ENCODE measurements around the gene CACNA1A.

The CACNA1A gene

DNA sequence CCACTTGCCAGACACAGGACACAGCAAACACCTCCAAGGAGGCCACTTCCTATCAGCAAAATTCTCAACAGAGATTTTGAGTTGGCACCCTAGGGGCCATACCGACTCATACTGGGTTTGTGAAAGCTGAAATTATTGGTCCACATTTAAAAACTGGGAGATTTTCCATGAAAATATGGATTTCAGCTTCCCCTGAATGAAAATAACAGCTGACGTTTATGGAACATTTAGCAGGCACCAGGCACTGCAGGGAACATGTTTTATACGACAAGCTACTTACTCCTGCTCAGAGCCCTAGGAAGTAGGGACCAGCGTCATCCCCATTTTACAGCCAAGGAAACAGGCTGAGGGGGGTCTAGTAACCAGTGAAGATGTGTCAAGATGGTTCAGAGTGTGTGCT is 186.8 kb downstream of the CACNA1A start:
- ChIA-PET CTCF (no interaction called here), POLR2A (no interaction called here)
- TF ChIP-seq, protein P1, sequence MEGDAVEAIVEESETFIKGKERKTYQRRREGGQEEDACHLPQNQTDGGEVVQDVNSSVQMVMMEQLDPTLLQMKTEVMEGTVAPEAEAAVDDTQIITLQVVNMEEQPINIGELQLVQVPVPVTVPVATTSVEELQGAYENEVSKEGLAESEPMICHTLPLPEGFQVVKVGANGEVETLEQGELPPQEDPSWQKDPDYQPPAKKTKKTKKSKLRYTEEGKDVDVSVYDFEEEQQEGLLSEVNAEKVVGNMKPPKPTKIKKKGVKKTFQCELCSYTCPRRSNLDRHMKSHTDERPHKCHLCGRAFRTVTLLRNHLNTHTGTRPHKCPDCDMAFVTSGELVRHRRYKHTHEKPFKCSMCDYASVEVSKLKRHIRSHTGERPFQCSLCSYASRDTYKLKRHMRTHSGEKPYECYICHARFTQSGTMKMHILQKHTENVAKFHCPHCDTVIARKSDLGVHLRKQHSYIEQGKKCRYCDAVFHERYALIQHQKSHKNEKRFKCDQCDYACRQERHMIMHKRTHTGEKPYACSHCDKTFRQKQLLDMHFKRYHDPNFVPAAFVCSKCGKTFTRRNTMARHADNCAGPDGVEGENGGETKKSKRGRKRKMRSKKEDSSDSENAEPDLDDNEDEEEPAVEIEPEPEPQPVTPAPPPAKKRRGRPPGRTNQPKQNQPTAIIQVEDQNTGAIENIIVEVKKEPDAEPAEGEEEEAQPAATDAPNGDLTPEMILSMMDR (IDR thresholded peaks at IDR 0.05; ENCODE audit: control extremely low read depth, extremely low read depth, low read depth, missing control alignments) = no peak
- DNase-seq (ENCODE audit: extremely low spot score) = no peak

DNA sequence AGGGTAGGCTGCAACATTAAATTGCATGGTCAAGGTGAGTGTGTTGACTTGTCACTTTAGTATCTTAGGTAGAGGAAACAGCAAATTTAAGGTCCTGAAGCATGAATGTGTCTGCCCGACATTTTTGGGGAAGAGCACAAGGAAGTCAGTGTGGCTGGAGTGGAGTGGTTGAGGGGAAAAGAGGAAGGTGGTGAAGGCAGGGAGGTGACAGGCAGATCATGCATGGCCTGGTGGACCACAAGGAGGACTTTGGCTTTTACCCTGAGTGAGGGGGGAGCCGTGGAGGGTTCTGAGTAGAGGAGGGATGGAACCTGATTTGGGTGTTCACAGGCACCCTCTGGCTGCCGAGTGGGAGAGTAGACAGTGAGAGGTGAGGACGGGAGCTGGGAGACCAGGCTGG is 188.1 kb downstream of the CACNA1A start:
- DNase-seq (ENCODE audit: extremely low spot score) = no peak
- TF ChIP-seq, protein P1 (IDR thresholded peaks at IDR 0.05; ENCODE audit: control extremely low read depth, extremely low read depth, low read depth, missing control alignments) = no peak
- ChIA-PET CTCF (no interaction called here), POLR2A (no interaction called here)

DNA sequence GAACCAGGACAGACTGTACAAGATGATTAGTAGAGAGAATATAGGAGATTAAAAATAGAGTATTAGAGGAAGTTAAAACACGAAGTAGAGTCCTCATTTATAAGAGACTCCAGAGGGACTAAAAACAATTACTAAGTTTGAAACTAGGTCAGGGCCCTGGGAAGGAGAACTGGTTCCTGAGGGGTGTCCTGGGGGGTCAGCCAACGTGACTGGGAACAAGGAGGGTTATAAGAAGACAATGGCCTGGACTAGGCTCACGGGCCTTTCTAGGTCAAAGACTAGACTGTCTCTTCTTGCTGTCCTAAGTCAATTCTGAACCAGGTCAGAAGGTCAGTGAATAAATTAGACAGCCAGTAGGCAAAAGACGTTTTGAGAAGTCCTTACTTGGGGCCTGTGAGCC is 190.8 kb downstream of the CACNA1A start:
- DNase-seq (ENCODE audit: extremely low spot score) = no peak
- TF ChIP-seq, protein P1 (IDR thresholded peaks at IDR 0.05; ENCODE audit: control extremely low read depth, extremely low read depth, low read depth, missing control alignments) = no peak
- CTCF ChIA-PET = no interaction called here
- POLR2A ChIA-PET = no interaction called here

DNA sequence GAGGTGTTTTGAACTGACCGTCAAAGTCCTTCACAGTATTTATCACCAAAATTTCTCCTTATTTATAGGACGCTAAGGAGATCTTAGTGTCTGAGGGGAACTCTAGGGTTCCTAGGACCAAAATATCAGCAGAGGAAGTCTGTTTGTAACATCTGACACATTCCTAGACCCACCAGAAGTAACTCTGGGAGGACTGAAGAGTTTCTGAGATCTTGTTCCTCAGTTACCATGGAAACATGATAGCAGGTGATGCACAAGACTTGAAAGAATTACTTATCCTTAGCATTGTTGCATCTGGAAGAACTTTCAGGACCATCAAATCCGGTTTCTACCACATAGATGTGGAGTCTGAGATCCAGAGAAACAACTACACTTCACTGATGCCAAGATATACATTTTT is 191.5 kb downstream of the CACNA1A start:
- ChIA-PET CTCF (interaction anchor here (1.0 kb wide), 1 partner anchor 9 kb away, joined by 3 read pairs; no protein-coding TSS in a partner anchor), POLR2A (no interaction called here)
- TF ChIP-seq, protein P1 (IDR thresholded peaks at IDR 0.05; ENCODE audit: control extremely low read depth, extremely low read depth, low read depth, missing control alignments) = no peak
- DNase-seq (ENCODE audit: extremely low spot score) = no peak

DNA sequence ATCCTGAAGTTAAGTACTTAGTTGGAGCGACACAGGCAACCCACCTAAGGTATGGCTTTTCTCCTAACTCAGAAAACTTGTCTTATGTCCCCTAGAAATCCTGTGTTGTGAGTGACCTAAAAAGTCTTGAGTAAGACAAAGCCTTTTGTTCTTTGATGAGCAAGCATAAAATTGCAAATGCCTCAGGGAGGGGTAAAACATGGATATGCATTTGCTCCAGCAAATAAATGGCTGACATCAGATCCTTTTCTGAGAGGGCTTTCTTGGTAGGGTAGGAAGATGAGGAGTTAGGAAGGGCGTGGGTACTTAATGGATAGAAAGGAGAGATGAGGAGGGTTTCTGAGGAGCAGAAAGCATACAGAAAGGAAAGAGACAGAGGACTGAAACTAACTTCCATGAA is 192.4 kb downstream of the CACNA1A start:
- ChIA-PET POLR2A (no interaction called here), CTCF (interaction anchor here (1.0 kb wide), 1 partner anchor 10 kb away, joined by 3 read pairs; no protein-coding TSS in a partner anchor)
- TF ChIP-seq, protein P1 (IDR thresholded peaks at IDR 0.05; ENCODE audit: control extremely low read depth, extremely low read depth, low read depth, missing control alignments) = no peak
- no peak for DNase-seq (ENCODE audit: extremely low spot score)

DNA sequence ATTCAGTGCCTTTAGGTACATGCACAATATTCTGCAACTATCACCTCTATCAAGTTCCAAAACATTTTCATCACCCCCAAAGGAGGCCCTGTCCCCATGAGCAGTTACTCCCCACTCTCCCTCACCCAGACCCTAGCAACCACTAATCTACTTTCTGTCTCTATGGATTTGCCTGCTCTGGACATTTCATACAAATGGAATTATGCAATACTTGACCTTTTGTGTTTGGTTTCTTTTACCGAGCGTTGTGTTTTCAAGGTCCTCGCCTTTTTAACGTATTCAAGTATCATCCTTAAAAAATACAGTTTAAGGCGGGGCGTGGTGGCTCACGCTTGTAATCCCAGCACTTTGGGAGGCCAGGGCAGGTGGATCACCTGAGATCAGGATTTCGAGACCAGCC is 196.4 kb downstream of the CACNA1A start:
- ChIA-PET CTCF (no interaction called here), POLR2A (no interaction called here)
- DNase-seq (ENCODE audit: extremely low spot score) = no peak
- TF ChIP-seq, protein P1 (IDR thresholded peaks at IDR 0.05; ENCODE audit: control extremely low read depth, extremely low read depth, low read depth, missing control alignments) = no peak

Measured in GM10248 (cell line).